ENCODE results near the gene BDH2.

Gene BDH2

GRCh38 chr4:103104886-103105285 lies 5.3 kb upstream of the BDH2 start:
- FAIRE-seq (no peak), DNase-seq (ENCODE audit: insufficient read length) (no peak)
- no peak for TF ChIP-seq POLR2AphosphoS5 (IDR thresholded peaks at IDR 0.05; ENCODE audit: low read depth, low read length)
- no peak for TF ChIP-seq POLR2A (IDR thresholded peaks at IDR 0.05; ENCODE audit: low read depth, low read length)
- TF ChIP-seq TAF1 (IDR thresholded peaks at IDR 0.05; ENCODE audit: borderline replicate concordance, low read depth, low read length), result no peak

- FAIRE-seq, result no peak
- TF ChIP-seq POLR2AphosphoS5 (IDR thresholded peaks at IDR 0.05; ENCODE audit: low read depth, low read length) (no peak), TAF1 (IDR thresholded peaks at IDR 0.05; ENCODE audit: borderline replicate concordance, low read depth, low read length) (no peak), POLR2A (IDR thresholded peaks at IDR 0.05; ENCODE audit: low read depth, low read length) (no peak)
- no peak for DNase-seq (ENCODE audit: insufficient read length)
Observed at GRCh38 chr4:103100691-103101090, 1.1 kb upstream of the BDH2 start.

GRCh38 chr4:103098756-103099440 lies 736 bp downstream of the BDH2 start:
- DNase-seq (ENCODE audit: insufficient read length), result no peak
- FAIRE-seq, result peak; percentile 33
- TF ChIP-seq POLR2A (IDR thresholded peaks at IDR 0.05; ENCODE audit: low read depth, low read length) (no peak), POLR2AphosphoS5 (IDR thresholded peaks at IDR 0.05; ENCODE audit: low read depth, low read length) (no peak), TAF1 (IDR thresholded peaks at IDR 0.05; ENCODE audit: borderline replicate concordance, low read depth, low read length) (no peak)

GRCh38 chr4:103098341-103098740 lies 1.3 kb downstream of the BDH2 start:
- TF ChIP-seq POLR2A (IDR thresholded peaks at IDR 0.05; ENCODE audit: low read depth, low read length), result no peak
- no peak for TF ChIP-seq POLR2AphosphoS5 (IDR thresholded peaks at IDR 0.05; ENCODE audit: low read depth, low read length)
- TF ChIP-seq TAF1 (IDR thresholded peaks at IDR 0.05; ENCODE audit: borderline replicate concordance, low read depth, low read length), result no peak
- FAIRE-seq, result no peak
- DNase-seq (ENCODE audit: insufficient read length), result no peak

GRCh38 chr4:103097112-103097511 lies 2.5 kb downstream of the BDH2 start:
- FAIRE-seq, result no peak
- TF ChIP-seq POLR2A (IDR thresholded peaks at IDR 0.05; ENCODE audit: low read depth, low read length) (no peak), TAF1 (IDR thresholded peaks at IDR 0.05; ENCODE audit: borderline replicate concordance, low read depth, low read length) (no peak), POLR2AphosphoS5 (IDR thresholded peaks at IDR 0.05; ENCODE audit: low read depth, low read length) (no peak)
- DNase-seq (ENCODE audit: insufficient read length), result no peak

GRCh38 chr4:103095080-103095479 lies 4.6 kb downstream of the BDH2 start:
- DNase-seq (ENCODE audit: insufficient read length) (no peak), FAIRE-seq (no peak)

GRCh38 chr4:103092245-103092644 lies 7.4 kb downstream of the BDH2 start:
- TF ChIP-seq TAF1 (IDR thresholded peaks at IDR 0.05; ENCODE audit: borderline replicate concordance, low read depth, low read length), result no peak
- TF ChIP-seq POLR2A (IDR thresholded peaks at IDR 0.05; ENCODE audit: low read depth, low read length), result no peak
- no peak for TF ChIP-seq POLR2AphosphoS5 (IDR thresholded peaks at IDR 0.05; ENCODE audit: low read depth, low read length)
- no peak for FAIRE-seq
- no peak for DNase-seq (ENCODE audit: insufficient read length)

More at GRCh38 chr4:103095080-103095479, 4.6 kb downstream of the BDH2 start:
- no peak for TF ChIP-seq POLR2AphosphoS5 (IDR thresholded peaks at IDR 0.05; ENCODE audit: low read depth, low read length)
- no peak for TF ChIP-seq POLR2A (IDR thresholded peaks at IDR 0.05; ENCODE audit: low read depth, low read length)
- no peak for TF ChIP-seq TAF1 (IDR thresholded peaks at IDR 0.05; ENCODE audit: borderline replicate concordance, low read depth, low read length)

GRCh38 chr4:103091601-103092223 lies 7.9 kb downstream of the BDH2 start:
- TF ChIP-seq POLR2AphosphoS5 (IDR thresholded peaks at IDR 0.05; ENCODE audit: low read depth, low read length) (no peak), POLR2A (IDR thresholded peaks at IDR 0.05; ENCODE audit: low read depth, low read length) (no peak), TAF1 (IDR thresholded peaks at IDR 0.05; ENCODE audit: borderline replicate concordance, low read depth, low read length) (no peak)
- DNase-seq (ENCODE audit: insufficient read length) (no peak), FAIRE-seq (peak; percentile 90)

GRCh38 chr4:103089481-103089880 lies 10.2 kb downstream of the BDH2 start:
- FAIRE-seq, result no peak
- no peak for TF ChIP-seq POLR2A (IDR thresholded peaks at IDR 0.05; ENCODE audit: low read depth, low read length)
- no peak for TF ChIP-seq TAF1 (IDR thresholded peaks at IDR 0.05; ENCODE audit: borderline replicate concordance, low read depth, low read length)
- no peak for TF ChIP-seq POLR2AphosphoS5 (IDR thresholded peaks at IDR 0.05; ENCODE audit: low read depth, low read length)
- DNase-seq (ENCODE audit: insufficient read length), result no peak

GRCh38 chr4:103086551-103086950 lies 13.1 kb downstream of the BDH2 start:
- no peak for DNase-seq (ENCODE audit: insufficient read length)
- TF ChIP-seq POLR2AphosphoS5 (IDR thresholded peaks at IDR 0.05; ENCODE audit: low read depth, low read length), result no peak
- TF ChIP-seq POLR2A (IDR thresholded peaks at IDR 0.05; ENCODE audit: low read depth, low read length), result no peak
- TF ChIP-seq TAF1 (IDR thresholded peaks at IDR 0.05; ENCODE audit: borderline replicate concordance, low read depth, low read length), result no peak
- no peak for FAIRE-seq

GRCh38 chr4:103085555-103086196 lies 14.0 kb downstream of the BDH2 start:
- no peak for TF ChIP-seq POLR2AphosphoS5 (IDR thresholded peaks at IDR 0.05; ENCODE audit: low read depth, low read length)
- no peak for FAIRE-seq
- no peak for DNase-seq (ENCODE audit: insufficient read length)

- FAIRE-seq, result no peak
- DNase-seq (ENCODE audit: insufficient read length), result no peak
- TF ChIP-seq TAF1 (IDR thresholded peaks at IDR 0.05; ENCODE audit: borderline replicate concordance, low read depth, low read length) (no peak), POLR2AphosphoS5 (IDR thresholded peaks at IDR 0.05; ENCODE audit: low read depth, low read length) (no peak), POLR2A (IDR thresholded peaks at IDR 0.05; ENCODE audit: low read depth, low read length) (no peak)
Observed at GRCh38 chr4:103079621-103080020, 20.0 kb downstream of the BDH2 start.

Data from GM12892 (cell line).